Measurements from ENCODE around the gene ZFHX3.

ZFHX3 gene

GRCh38 chr16:72956124-72957064, 91.5 kb downstream of the ZFHX3 start:
- no peak for DNase-seq

DNA sequence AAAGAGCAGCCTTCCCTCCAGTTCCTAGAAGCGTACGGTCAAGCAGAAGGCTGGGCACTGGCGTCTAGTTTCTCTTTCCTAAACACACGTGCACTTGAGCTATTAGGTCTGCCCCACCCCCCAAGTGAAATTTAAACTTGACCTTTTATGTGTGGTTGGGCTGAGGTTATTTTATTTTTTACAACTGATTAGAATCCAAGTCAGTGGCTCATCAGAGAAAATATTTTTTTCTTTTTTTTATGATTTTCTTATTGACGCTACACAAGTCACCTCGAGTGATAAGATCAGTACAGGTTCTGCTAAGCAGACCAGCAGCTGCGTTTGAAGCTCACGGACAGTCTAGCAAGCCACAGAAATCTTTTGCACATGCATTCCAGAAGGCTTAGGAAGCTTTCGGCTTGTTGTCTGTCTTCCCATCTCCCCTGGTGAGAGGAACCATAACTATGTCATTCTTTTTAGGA, 95.1 kb downstream of the ZFHX3 start:
- DNase-seq, result no peak

GRCh38 chr16:72952404-72952803, 95.5 kb downstream of the ZFHX3 start:
- no peak for DNase-seq

GRCh38 chr16:72951916-72952315, 96.0 kb downstream of the ZFHX3 start:
- DNase-seq, result no peak

GRCh38 chr16:72950669-72951068, 97.3 kb downstream of the ZFHX3 start:
- no peak for DNase-seq

DNA sequence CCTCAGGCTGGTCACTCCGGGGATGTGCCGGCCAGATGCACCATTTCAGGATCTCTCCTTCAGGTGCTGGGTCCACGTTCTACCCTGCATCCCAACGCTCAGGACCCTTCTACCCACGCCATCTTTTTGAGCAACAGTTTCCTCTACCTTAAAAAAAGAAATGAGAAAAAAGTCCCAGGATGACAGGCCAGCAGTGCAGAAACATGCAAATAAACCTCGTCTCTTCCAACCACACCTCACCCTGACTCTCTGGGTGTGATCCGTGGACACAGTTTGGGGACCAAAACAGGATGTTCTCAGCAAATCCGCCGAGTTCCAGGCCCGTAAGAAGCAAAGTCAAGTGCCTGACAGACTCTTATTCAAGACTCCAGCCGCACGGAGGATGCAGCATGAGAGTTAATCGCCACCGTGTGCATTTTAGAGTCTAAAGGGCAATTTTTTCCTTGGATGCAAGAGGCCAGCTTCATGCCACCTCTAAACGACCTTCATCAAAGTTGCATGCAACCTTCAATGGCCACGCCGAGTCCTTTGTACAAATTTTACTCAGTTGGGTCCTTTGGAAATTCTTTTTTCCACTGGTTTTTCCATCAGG, 99.6 kb downstream of the ZFHX3 start:
- no peak for DNase-seq

DNA sequence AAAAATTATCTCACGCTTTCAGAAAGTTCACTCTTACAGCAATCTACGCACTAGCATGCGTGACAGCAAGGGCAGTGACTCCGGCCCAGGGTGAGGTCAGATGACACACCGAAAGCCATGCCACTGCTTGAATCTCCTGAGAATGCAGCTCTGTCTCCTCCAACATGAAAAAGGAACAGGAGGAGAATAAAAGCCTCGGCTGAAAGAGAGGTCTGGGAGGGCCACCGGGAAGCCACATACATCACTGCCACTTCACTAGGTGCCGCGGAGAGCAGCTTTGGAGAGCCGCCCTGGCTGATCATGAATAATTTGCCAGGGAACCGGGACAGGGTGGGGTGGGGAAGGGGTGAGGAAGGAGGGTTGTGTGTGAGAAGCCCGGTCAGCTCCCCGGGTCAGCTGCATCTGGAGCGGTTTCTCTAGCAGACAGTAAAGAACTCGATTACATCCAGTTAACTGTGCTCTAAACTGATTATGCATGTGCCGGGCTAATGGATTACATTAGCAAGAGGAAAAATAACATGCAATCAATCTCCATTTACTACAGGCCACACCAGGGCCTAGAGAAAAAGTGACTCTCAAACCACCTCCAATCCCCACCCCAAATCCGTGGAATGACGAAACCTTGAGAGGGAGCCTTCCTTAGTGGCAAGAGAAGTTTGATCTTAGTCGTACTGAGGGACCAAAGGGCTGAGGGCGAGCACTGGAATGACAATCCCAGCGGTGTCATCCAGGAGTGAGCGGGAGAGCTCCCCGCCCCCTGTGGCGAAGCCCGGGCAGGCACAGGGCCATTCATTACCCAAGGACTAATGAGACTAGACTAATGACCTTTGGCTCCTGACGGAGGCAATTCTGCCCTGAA, 100.3 kb downstream of the ZFHX3 start:
- DNase-seq, result no peak

DNA sequence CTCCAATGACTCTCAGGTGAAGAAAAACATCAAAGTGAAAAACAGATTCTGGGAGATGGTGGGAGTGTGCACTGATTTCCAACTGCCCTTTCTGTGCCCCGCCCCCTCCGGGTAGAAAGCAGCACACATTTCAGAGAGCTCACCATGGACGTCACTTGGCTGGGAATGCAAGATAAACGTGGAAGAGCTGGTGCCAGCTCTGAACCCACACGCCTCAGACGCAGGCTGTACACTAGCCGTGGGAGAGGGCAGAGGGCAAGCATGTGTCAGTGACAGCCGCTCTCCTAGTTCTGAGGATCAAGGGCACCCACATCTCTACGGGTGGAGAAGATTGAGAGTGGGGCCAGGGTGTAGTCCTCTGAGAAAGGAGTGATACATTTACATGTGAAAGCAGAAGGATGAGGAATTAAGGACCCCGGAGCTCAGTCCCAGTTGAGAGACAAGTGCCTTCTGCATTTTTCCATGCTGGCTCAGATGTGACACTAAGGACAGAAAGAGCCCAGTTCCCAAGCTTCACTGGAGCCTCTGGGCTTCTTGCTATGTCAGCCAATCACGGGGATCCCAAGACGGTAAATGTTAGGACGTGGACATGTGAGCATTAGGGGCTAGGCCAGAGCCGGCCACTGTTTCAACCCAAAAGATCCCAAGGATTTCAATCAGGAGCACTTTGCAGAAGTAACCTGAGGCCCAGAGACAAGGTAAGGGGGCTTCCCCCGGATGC, 101.3 kb downstream of the ZFHX3 start:
- DNase-seq, result no peak

DNA sequence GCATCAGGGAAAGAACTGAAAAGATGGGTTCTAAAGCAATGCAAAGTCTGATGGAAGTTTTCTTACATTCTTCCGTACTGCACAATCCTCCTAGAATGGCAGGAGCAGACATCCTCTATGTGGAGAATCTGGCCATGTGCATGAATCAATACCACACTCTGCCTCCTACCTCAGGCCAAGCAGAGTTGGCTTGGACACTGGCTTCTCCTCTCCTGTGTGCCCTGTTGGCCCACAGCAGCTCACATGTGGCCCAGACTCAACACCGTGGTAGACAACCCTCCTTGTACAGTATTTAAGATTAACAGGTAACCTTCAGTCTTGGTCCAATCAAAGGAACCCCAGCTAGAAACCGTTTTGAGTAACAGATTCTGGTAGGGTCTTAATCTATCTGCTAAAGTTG, 101.9 kb downstream of the ZFHX3 start:
- no peak for DNase-seq

GRCh38 chr16:72945611-72946010, 102.3 kb downstream of the ZFHX3 start:
- no peak for DNase-seq

DNA sequence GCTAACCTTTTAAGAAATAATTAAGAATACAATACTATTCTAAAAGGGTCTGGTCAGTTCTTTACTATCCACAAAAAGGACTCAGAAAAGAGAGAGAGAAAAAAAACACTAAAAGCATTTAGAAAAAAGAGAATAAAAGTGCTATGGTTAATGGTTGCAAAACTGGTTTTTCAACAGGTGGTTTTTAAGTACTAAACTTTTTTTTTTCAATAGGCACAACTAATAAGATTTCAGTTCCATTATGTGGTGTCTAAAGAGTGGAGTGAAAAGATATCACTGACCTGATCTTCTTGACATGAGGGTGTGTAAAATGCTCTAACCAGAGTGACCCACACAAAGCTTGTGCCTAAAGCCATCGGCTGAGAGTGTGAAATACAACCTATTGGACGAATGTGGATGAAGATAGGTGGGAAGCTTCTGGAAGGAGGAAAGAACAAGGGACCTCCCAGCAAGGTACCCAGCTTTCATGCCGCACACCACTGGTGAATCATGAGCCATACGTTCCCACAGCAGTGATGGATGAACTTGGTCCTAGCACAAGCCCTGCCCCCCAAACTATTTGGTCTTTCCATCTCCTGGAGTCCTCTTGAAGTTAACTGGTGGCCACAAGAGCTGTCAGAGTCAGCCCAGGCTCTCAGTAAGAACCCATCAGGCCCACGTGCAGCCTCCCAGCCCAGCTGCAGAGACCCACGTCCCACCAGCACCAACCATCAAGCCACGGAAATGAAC, 103.0 kb downstream of the ZFHX3 start:
- DNase-seq, result no peak

GRCh38 chr16:72942021-72942420, 105.9 kb downstream of the ZFHX3 start:
- DNase-seq, result no peak

DNA sequence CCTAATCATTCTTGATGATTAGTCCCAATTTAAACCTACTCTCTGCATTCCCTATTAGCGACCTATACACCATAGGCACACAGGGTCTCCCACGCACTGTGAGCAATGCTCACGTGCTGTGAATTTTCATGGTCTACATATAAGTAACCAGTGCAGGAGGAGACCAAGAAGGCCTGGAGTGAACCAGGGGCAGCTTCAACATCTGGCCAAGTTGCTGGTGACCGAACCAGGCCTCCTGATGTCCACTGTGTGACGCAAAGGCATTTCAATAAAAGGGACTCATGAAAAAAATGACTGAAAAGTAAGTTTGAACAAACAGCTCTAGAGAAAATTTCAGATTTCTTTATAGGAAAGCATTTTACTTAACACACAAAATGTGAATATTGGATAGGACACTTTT, 107.0 kb downstream of the ZFHX3 start:
- DNase-seq, result no peak

GRCh38 chr16:72939247-72939646, 108.7 kb downstream of the ZFHX3 start:
- DNase-seq, result no peak

- peak in 12 of 58 donors; percentile 6 to 60 (median 26) for DNase-seq
Measured at GRCh38 chr16:72938795-72939164, 109.1 kb downstream of the ZFHX3 start.

GRCh38 chr16:72937916-72938794, 109.8 kb downstream of the ZFHX3 start:
- no peak for DNase-seq

GRCh38 chr16:72937360-72937759, 110.6 kb downstream of the ZFHX3 start:
- DNase-seq, result no peak

- no peak for DNase-seq
Measured at GRCh38 chr16:72936408-72936807, 111.5 kb downstream of the ZFHX3 start.

DNA sequence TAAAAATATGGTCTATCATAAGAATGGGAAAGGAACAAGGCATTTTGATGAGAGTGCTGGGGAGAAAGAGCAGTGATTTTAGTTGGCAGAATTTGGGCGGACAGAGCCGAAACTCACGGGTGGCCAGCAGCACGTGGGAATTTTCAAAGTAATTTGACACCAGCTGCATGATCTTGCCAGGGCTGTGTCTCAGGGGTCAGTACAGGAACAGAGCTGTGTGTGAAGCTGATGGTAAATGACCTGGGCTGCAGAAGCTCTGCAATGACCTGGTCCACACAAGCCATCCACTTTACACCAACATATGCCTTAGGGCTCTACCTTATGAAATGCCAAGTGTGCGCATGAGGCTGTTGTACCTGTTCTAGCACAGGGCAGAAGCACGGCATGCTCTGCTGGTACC, 112.0 kb downstream of the ZFHX3 start:
- no peak for DNase-seq
